NCI-H510A treated with DMSO at 0.1 percent for 48 hours (cell line): Measurements from ENCODE around the gene CACNA1C.

Experiments used
- DNase-seq: peaks from one replicate; lab custom pipeline; 2025; lab: John Stamatoyannopoulos, UW

The CACNA1C gene

GRCh38 chr12:2171672-2172426 is 119.1 kb downstream of the CACNA1C start:
- DNase-seq = no peak

DNA sequence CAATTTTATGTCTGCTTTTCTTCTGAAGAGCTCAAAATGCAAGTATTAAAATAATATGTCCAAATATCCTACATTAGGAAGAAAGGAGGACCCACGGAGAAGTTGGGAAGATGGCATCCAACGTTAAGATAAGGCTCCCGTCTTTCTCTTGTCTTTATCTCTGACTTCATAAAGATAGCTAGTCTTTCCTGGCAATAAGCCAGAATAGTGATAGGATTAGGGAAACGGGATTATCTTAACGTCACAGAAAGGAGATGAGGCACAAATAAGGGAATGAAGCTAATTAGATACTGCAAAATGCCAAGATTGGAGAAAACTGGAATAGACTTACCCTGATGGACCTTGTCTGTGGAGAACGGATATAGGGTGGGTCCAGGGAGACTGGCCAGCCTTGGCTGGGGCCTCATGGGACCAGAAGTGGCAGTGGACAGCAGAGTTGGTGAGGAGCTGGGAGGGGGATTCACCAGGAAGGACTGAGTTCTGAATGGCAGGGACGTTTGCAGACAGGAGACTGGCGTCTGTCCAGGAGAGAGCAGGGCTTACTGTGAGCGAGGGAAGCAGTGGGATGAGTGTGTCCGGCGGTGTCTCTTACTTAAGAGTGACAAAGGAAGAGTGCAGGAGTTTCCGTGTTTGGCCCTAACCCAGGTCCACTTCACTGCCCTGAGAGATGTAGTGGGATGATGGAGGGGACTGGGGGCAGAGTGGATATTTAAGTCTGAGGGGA is 119.9 kb downstream of the CACNA1C start:
- DNase-seq = no peak

DNA sequence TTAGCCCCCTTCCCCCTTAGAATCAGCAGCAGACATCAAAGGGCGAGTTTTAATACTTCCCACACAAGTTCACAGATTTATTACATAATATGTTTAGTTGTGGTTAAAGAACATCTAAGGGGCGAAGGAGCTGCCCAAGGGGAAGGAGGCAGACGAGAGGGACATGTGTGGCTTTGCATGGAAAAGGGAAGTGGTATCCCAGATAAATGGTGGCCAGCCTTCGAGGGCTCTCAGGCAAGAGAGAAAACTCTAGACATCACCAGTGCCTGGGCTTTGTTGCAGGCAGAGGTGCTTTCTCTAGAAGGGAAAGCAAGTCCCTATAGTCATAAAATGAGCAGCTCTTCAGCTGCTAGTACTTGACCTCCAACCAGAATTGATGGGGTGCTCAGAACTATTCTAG is 121.2 kb downstream of the CACNA1C start:
- DNase-seq = no peak

GRCh38 chr12:2177003-2177402 is 124.2 kb downstream of the CACNA1C start:
- DNase-seq = no peak

GRCh38 chr12:2177751-2178150 is 125.0 kb downstream of the CACNA1C start:
- DNase-seq = no peak

DNA sequence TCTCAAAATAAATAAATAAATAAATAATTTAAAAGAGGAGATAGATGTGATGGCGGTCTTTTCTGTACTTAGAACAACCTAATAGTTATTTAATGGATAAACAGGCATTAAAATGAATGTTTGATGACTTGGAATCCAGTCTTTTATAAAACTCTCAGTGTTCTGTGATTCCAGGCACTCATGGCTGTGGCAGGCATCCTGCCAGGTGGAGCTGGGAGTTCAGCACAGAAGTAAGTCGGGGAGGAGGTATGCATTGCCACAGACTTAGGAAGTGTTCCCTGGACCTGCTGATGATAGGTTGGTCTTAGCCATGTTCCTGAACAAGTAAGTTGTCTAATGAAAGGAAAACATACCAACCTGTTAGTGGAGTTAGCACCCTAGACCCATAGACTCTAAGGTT is 126.3 kb downstream of the CACNA1C start:
- no peak for DNase-seq

DNA sequence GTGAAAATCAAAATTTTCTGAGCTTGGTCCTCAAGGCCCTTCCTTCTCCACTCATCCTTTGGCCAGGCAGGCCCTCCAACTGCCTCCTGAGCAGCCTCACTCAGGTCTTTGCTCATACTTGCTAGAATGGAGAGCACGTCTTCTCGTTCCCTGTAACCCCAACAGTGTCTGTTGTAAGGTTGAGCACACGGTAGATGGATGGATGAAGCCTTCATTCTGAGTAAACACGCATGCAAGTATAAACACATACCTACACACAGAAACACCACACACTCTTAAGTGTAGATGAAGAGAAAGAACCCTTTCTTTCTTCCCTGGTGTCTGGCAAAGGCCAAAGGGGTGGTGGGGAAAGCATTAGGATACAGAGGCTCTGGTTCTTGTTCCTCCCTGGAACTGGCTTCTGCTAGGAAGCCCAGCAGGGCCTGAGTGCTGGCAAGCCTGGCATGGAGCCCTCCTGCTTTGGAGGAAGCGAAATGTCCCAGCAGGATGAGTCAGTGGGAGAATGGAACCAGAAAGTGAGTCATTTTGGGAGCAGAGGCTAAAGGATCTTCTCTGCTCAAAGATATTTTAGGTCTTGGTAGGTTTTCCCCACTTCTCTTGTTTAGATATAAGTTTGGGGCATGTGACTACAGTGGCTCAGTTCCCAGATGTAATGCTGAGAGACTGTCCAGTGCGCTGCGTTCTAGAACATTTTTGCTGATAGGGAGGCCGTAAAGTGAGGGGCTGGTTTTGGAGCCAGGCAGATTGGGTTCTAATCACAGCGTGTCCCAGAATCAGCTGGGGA is 127.4 kb downstream of the CACNA1C start:
- DNase-seq = no peak

- no peak for DNase-seq
Measured at GRCh38 chr12:2180737-2181082, 127.9 kb downstream of the CACNA1C start.

GRCh38 chr12:2183556-2184541 is 131.1 kb downstream of the CACNA1C start:
- no peak for DNase-seq

- DNase-seq = no peak
Measured at GRCh38 chr12:2185751-2186341, 133.1 kb downstream of the CACNA1C start.

- DNase-seq = no peak
Measured at GRCh38 chr12:2187195-2187945, 134.6 kb downstream of the CACNA1C start.

GRCh38 chr12:2190085-2190484 is 137.3 kb downstream of the CACNA1C start:
- DNase-seq = no peak

GRCh38 chr12:2190896-2191533 is 138.2 kb downstream of the CACNA1C start:
- DNase-seq = no peak

DNA sequence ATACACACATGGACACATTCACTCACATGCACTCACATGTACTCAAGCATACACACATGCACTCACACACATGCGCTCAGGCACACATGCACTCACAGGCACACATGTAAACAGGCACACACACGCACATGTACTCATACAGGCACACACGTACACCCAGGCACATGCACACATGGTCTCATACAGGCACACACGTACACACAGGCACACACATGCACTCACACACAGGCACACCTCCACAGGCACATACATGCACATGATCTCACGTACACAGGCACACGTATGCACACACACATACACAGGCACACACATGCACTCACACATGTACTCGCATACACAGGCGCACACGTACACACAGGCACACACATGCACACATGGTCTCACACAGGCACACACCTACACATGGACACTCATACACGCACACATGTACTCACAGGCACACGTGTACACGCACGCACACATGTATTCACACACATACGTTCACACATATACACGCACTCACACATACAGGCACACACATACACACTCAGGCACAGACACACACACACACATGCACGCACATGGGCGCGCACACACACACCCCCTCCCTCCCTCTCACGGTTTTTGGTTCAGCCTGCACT is 138.9 kb downstream of the CACNA1C start:
- DNase-seq = no peak

GRCh38 chr12:2192231-2192630 is 139.4 kb downstream of the CACNA1C start:
- DNase-seq = no peak

DNA sequence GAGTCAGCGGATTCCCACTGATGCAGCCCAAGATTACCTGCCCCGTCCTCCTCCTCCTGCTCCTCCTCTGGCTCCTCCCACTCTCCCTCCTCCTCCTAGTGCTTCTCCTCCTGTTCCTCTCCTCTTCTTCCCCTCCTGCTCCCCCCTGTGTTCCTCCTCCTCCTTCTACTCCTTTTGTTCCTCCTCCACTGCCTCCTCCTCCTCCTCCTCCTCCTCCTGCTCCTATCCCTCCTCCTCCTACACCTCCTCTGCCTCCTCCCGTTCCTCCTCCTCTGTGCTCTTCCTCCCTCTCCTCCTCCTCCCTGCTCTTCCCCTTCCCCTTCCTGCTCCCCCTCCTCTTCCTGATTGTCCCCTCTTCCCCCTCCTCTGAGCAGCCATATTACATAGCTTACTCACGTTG is 141.3 kb downstream of the CACNA1C start:
- DNase-seq = no peak

- DNase-seq = no peak
Measured at GRCh38 chr12:2194571-2194970, 141.8 kb downstream of the CACNA1C start.

DNA sequence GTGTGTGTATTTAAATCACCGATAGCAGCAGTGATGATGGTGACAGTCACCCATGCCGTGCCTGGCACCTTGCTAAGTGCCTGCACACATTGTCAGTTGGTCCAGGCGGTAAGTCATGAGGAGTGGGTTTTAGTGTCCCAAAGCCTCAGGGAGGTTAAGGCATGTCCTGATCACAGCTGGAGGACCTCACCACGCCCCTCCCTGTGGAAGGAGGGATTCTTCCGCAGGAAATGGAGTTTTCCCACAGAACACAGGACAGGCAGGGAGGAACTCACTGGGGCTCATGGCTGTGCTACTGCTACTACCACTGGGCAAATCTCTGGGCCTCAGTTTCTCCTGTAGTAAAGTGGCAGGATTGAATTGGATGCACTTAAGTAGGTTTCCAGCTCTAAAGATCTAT is 142.3 kb downstream of the CACNA1C start:
- DNase-seq = no peak

DNA sequence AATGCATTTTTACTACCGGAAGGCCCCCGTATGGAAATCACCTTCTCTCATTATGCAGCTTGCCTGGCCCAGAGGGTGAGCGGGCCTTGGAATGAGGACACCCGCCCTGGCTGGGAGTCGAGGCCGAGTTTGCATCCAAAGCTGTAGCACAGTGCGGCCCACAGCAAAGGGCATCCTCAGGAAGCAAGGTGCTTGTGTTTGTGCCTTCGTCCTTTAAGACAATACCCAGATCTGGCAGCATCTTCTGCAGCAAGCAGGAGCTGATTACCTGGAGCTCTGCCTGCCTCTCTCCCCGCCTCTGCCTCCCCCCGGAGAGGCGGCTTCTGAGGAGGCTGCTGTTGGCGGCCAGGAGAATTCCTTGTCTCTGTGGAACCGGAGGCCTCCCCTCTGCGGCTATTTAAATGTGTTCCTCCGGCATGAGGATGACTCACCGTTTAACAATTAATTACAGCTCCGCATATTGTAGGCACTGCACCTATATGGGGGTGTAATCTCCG is 145.3 kb downstream of the CACNA1C start:
- no peak for DNase-seq
